SK-N-SH (cell line): ENCODE measurements around the gene SLC16A10. TPM values are rescaled to one million over a fixed set of nuclear protein-coding genes. Genes with fewer than 3 reads are reported as not detected.

ENCODE experiments used
- CTCF ChIA-PET: fragments of 300-600, 350-600 bp; formaldehyde crosslinking; extraction: SDS; loops from one replicate; lab custom pipeline; 2021; lab: Yijun Ruan, JAX
- POLR2A ChIA-PET: fragments of 350-600 bp; sonication (Branson Sonifier 250); formaldehyde crosslinking; extraction: SDS; loops from one replicate; lab custom pipeline; 2020; ENCODE audit warnings: antibody characterized with exemption, inconsistent platforms; lab: Yijun Ruan, JAX
- DNase-seq: peaks from one replicate; pipeline ENCODE4 v3.0.0; 2012
- H2AFZ ChIP-seq: fragments of 200-600 bp; sonication (generic); 2 replicates; pipeline ENCODE4 v1.8.1; 2016; ENCODE audit warnings: antibody characterized with exemption, mild to moderate bottlenecking, low read depth
- H3F3A ChIP-seq: fragments of 200-600 bp; sonication (generic); replicated peaks from 2 replicates; pipeline ENCODE3; 2016; ENCODE audit warnings: antibody characterized with exemption, mild to moderate bottlenecking; ENCODE audit not compliant: insufficient read depth
- H3K27ac ChIP-seq, 2 experiments: fragments of 200-500 bp in 1 of 2; fragments of 200-600 bp in 1 of 2; sonication (Bioruptor generic) in 1 of 2; sonication (generic), shearing (Covaris generic) in 1 of 2; 2 replicates each; pipeline versions ENCODE4 v1.5.1 to v1.6.1; 2014 to 2016; ENCODE audit warnings: low read depth in 2 of 2, inconsistent platforms in 1 of 2, low read length in 1 of 2, mild to moderate bottlenecking in 1 of 2, mixed read lengths in 1 of 2
- H3K27me3 ChIP-seq: fragments of 200-600 bp; sonication (generic), shearing (Covaris generic); 2 replicates; pipeline ENCODE4 v1.6.1; 2016; ENCODE audit warnings: mixed run types; ENCODE audit not compliant: insufficient read depth
- H3K36me3 ChIP-seq, 2 experiments: fragments of 200-500 bp in 1 of 2; fragments of 200-600 bp in 1 of 2; sonication (Bioruptor generic) in 1 of 2; sonication (generic) in 1 of 2; replicated peaks in 1 of 2; 2 replicates each; pipeline versions ENCODE3 to v1.5.1; 2014 to 2016; ENCODE audit warnings: low read length in 1 of 2, mild to moderate bottlenecking in 1 of 2; ENCODE audit not compliant: insufficient read depth in 2 of 2, control insufficient read depth in 1 of 2
- H3K4me1 ChIP-seq, 2 experiments: fragments of 200-500 bp in 1 of 2; fragments of 200-600 bp in 1 of 2; sonication (Bioruptor generic) in 1 of 2; sonication (generic), shearing (Covaris generic) in 1 of 2; 2 replicates each; pipeline versions ENCODE4 v1.5.1 to v1.6.1; 2014 to 2016; ENCODE audit warnings: low read depth in 1 of 2, low read length in 1 of 2, mixed run types in 1 of 2; ENCODE audit not compliant: insufficient read depth in 2 of 2, control insufficient read depth in 1 of 2
- H3K4me2 ChIP-seq: fragments of 200-600 bp; sonication (generic), shearing (Covaris generic); 2 replicates; pipeline ENCODE4 v1.6.1; 2017; ENCODE audit warnings: mixed run types
- H3K4me3 ChIP-seq, 2 experiments: fragments of 200-500 bp in 1 of 2; fragments of 200-600 bp in 1 of 2; sonication (Bioruptor generic) in 1 of 2; sonication (generic), shearing (Covaris generic) in 1 of 2; 2 replicates each; pipeline versions ENCODE4 v1.5.1 to v1.8.1; 2014 to 2016; ENCODE audit warnings: low read depth in 2 of 2, inconsistent platforms in 1 of 2, low read length in 1 of 2, mild to moderate bottlenecking in 1 of 2, mixed read lengths in 1 of 2, moderate library complexity in 1 of 2
- H3K79me2 ChIP-seq: fragments of 200-600 bp; sonication (generic); 2 replicates; pipeline ENCODE4 v1.8.1; 2017; ENCODE audit warnings: mild to moderate bottlenecking; ENCODE audit not compliant: insufficient read depth
- H3K9ac ChIP-seq: fragments of 200-600 bp; sonication (generic); 2 replicates; pipeline ENCODE4 v1.6.1; 2017; ENCODE audit warnings: mixed run types
- H3K9me2 ChIP-seq: fragments of 200-600 bp; sonication (generic); 2 replicates; pipeline ENCODE4 v1.6.1; 2017; ENCODE audit warnings: mixed run types
- H3K9me3 ChIP-seq: fragments of 200-600 bp; sonication (generic); 2 replicates; pipeline ENCODE4 v1.6.1; 2017; ENCODE audit warnings: mixed run types, mild to moderate bottlenecking, moderate library complexity
- H4K20me1 ChIP-seq: fragments of 200-600 bp; sonication (generic); 2 replicates; pipeline ENCODE4 v1.6.1; 2017; ENCODE audit warnings: mild to moderate bottlenecking, mixed run types; ENCODE audit not compliant: insufficient read depth
- CHD2 ChIP-seq: fragments of 150-350 bp; IDR thresholded peaks from 2 replicates; pipeline ENCODE4 v1.6.1; 2018; ENCODE audit warnings: low read length; ENCODE audit not compliant: partially characterized antibody
- CTCF ChIP-seq: fragments of 200-600 bp; sonication (generic); IDR thresholded peaks from 2 replicates; pipeline ENCODE4 v1.6.1; 2017; ENCODE audit warnings: antibody characterized with exemption, mild to moderate bottlenecking, moderate library complexity
- EP300 ChIP-seq, 2 experiments: IDR thresholded peaks; 2 replicates each; pipeline versions ENCODE4 v1.4.0 to v1.6.1; 2012; ENCODE audit warnings: borderline replicate concordance in 1 of 2, low read depth in 1 of 2, low read length in 1 of 2
- FOXJ3 ChIP-seq: sonication (generic); formaldehyde crosslinking; IDR thresholded peaks from 2 replicates; pipeline ENCODE4 v1.5.1; 2020; ENCODE audit warnings: mild to moderate bottlenecking, missing genetic modification reagents
- GABPA ChIP-seq: IDR thresholded peaks from 2 replicates; pipeline ENCODE4 v1.4.0; 2012; ENCODE audit warnings: low read depth, mild to moderate bottlenecking
- GATA2 ChIP-seq: sonication (generic); formaldehyde crosslinking; IDR thresholded peaks from 2 replicates; pipeline ENCODE4 v1.5.0; 2020; ENCODE audit warnings: mild to moderate bottlenecking, missing genetic modification reagents
- IRF3 ChIP-seq: fragments of 150-350 bp; IDR thresholded peaks from 2 replicates; pipeline ENCODE4 v1.6.1; 2016; ENCODE audit warnings: mild to moderate bottlenecking, low read depth, low read length
- MAX ChIP-seq: IDR thresholded peaks from 2 replicates; pipeline ENCODE4 v1.4.0; 2012; ENCODE audit warnings: low read depth
- NFIC ChIP-seq: IDR thresholded peaks from 2 replicates; pipeline ENCODE4 v1.4.0; 2012; ENCODE audit warnings: borderline replicate concordance
- PBX3 ChIP-seq: IDR thresholded peaks from 2 replicates; pipeline ENCODE4; 2012
- POLR2AphosphoS5 ChIP-seq: IDR thresholded peaks from 2 replicates; pipeline ENCODE4 v1.6.1; 2012; ENCODE audit warnings: low read depth, low read length
- SIN3A ChIP-seq: IDR thresholded peaks from 2 replicates; pipeline ENCODE4 v1.6.1; 2012; ENCODE audit warnings: low read depth, mild to moderate bottlenecking, low read length, moderate library complexity, borderline replicate concordance
- TCF12 ChIP-seq: IDR thresholded peaks from 2 replicates; pipeline ENCODE4 v1.4.0; 2012
- TEAD4 ChIP-seq: IDR thresholded peaks from 2 replicates; pipeline ENCODE4 v1.4.0; 2012; ENCODE audit warnings: mild to moderate bottlenecking, borderline replicate concordance; ENCODE audit not compliant: insufficient read depth
- USF1 ChIP-seq: IDR thresholded peaks from 2 replicates; pipeline ENCODE4 v1.4.0; 2012; ENCODE audit warnings: low read depth, borderline replicate concordance
- YY1 ChIP-seq: IDR thresholded peaks from 2 replicates; pipeline ENCODE4 v1.4.0; 2012; ENCODE audit warnings: low read depth, mild to moderate bottlenecking
- WGBS: methylation state at CpG from one replicate; pipeline ENCODE4 v1.1.6; 2017; ENCODE audit warnings: low lambda C conversion rate; 5-methylcytosine and 5-hydroxymethylcytosine counted together
- polyA plus RNA-seq, 3 experiments: library from polyadenylated mRNA; depleted of rRNA; stranded (reverse); fragments of >200 nt; gene quantifications; 2 replicates each; pipeline ENCODE4 v1.2.3, GENCODE V29; 2012

SLC16A10 gene
- polyA plus RNA-seq, 1 of the 3 experiments (the other 2 are of a cell fraction) = 0.12 TPM

- no peaks in the 10 kb centered on the region for H3K9me3 ChIP-seq
- no peaks in the 10 kb centered on the region for H3K9me2 ChIP-seq
- no peaks in the 10 kb centered on the region for H3K36me3 ChIP-seq
- no peak for DNase-seq
- no peak overlapping the region for H3K4me3 ChIP-seq
- ChIA-PET POLR2A (no interaction called here), CTCF (interaction anchor here (4.7 to 5.8 kb wide), 2 partner anchors 149 to 197 kb away, joined by 76 to 108 read pairs; no protein-coding TSS in a partner anchor)
- no peak overlapping the region for H3K9ac ChIP-seq
- no peaks in the 10 kb centered on the region for H3K79me2 ChIP-seq
- H4K20me1 ChIP-seq = no peaks in the 10 kb centered on the region
- no peaks in the 10 kb centered on the region for H3K4me1 ChIP-seq
- H3F3A ChIP-seq = no peaks in the 10 kb centered on the region
- no peak overlapping the region for H3K27ac ChIP-seq
- H3K27me3 ChIP-seq = no peaks in the 10 kb centered on the region
- no peak overlapping the region for H2AFZ ChIP-seq
- 76% methylated on average over 4 of the region's 4 CpGs for WGBS
- TF ChIP-seq CHD2 (no peak), CTCF (no peak), GABPA (no peak), POLR2AphosphoS5 (no peak), TCF12 (no peak), TEAD4 (no peak), GATA2 (CRISPR knock-in tag) (no peak), YY1 (no peak), IRF3 (no peak), PBX3 (no peak), NFIC (no peak), FOXJ3 (CRISPR knock-in tag) (no peak), EP300 (IDR thresholded peaks at IDR 0.05; ENCODE audit: borderline replicate concordance in 1 of 2, low read depth in 1 of 2, low read length in 1 of 2) (no peak), MAX (no peak), USF1 (no peak), SIN3A (no peak)
- TF ChIP-seq, all 33 proteins: peak for 0
- H3K4me2 ChIP-seq = no peak overlapping the region
These were observed 120.0 kb downstream of the SLC16A10 start for GRCh38 chr6:111207141-111207858.
